ENCODE measurements around the gene CLDND2.
"Not testable (repeated sequence)": the region's sequence is repeated elsewhere in the genome, so short reads cannot be mapped to it uniquely, and the experiment has no call there.

DNA sequence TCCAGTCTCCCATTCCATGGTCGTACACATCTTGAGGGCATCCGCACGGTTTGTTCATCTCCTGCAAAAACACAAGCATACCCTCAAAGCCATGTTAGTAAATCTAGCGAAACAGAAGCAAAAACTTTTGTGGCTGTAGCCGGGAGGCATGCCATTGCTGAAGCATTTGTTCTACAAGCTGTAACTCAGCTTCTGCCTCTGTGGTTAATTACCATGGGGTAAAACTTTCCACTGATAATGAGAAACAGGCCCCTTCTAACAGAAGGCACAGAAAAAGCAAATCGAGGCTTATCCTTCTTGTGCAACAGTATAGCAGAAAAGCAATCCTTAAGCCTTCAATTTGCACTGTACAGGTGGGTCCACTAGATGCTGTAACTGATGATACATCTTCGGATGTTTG, 31.1 kb upstream of the CLDND2 start:
- TF ChIP-seq, protein P1, sequence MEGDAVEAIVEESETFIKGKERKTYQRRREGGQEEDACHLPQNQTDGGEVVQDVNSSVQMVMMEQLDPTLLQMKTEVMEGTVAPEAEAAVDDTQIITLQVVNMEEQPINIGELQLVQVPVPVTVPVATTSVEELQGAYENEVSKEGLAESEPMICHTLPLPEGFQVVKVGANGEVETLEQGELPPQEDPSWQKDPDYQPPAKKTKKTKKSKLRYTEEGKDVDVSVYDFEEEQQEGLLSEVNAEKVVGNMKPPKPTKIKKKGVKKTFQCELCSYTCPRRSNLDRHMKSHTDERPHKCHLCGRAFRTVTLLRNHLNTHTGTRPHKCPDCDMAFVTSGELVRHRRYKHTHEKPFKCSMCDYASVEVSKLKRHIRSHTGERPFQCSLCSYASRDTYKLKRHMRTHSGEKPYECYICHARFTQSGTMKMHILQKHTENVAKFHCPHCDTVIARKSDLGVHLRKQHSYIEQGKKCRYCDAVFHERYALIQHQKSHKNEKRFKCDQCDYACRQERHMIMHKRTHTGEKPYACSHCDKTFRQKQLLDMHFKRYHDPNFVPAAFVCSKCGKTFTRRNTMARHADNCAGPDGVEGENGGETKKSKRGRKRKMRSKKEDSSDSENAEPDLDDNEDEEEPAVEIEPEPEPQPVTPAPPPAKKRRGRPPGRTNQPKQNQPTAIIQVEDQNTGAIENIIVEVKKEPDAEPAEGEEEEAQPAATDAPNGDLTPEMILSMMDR (IDR thresholded peaks at IDR 0.05; ENCODE audit: insufficient read depth, low read length, poor library complexity, severe bottlenecking): not testable (repeated sequence)
- not testable (repeated sequence) for TF ChIP-seq EZH2phosphoT487 (conservative IDR thresholded peaks at IDR 0.05; ENCODE audit: low read length)
